AG04449 (cell line): Measurements from ENCODE around the gene TNC.

Source experiments
- CTCF ChIA-PET: fragments of 350-600 bp; formaldehyde crosslinking; extraction: SDS; loops from one replicate; lab custom pipeline; 2021; ENCODE audit warnings: antibody characterized with exemption; lab: Yijun Ruan, JAX
- POLR2A ChIA-PET: fragments of 400-600, 350-600 bp; formaldehyde crosslinking; extraction: SDS; loops from one replicate; lab custom pipeline; 2020; ENCODE audit warnings: antibody characterized with exemption, inconsistent platforms; lab: Yijun Ruan, JAX
- DNase-seq: peaks from one replicate; pipeline ENCODE4 v3.0.0-alpha.2; 2010; ENCODE audit warnings: low read depth, low spot score
- H3K4me3 ChIP-seq: 2 replicates; pipeline ENCODE4 v1.5.1; 2011; ENCODE audit warnings: low read depth, mild to moderate bottlenecking, control low read depth, low read length
- TF ChIP-seq, protein P1 (sequence below): IDR thresholded peaks from one replicate; pipeline ENCODE4 v1.5.1; 2011; ENCODE audit warnings: mild to moderate bottlenecking, moderate library complexity, low read length, control low read depth, inconsistent platforms; ENCODE audit not compliant: insufficient read depth; ENCODE audit errors: missing control alignments

Gene TNC

DNA sequence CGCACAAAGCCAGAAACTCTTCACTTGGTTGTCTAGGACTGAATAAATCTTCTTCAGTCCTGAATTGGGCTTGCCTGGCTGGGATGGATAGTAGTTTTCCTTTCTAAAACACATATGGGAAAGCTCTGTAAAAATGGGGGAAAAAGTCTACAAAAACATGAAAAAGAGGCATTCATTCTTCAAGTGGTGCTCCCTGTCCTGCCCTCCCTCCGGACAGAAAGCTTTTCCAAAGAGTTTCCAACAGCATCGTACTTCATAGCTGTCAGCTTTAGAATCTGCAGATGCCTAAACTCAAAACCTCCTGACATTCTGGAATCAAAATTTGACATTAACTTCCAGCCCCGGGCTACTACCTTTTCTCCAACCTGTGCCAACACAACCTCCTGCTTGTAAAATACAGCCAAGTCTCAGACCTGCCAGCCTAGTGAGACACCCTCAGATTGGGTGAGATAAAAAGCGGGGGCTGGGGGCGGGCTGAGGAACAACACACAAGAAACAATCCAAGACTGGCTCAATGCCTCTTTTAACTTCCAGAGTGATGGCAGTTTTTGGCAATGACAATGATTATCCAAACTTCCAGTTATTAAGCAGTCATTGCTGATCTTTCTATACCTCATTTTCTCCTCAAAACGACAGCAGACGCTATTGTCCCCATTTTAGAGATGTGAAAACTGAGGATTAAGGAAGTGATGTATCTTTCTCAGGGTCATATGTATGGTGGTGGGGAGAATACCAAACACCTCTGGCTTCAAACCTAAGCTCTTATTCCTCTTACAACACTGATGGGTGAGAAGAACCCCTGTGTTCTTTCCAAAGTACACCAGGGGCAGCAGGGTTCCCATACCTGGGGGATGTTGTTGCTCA is 1.3 kb downstream of the TNC start:
- POLR2A ChIA-PET, result interaction anchor here (0.7 to 3.5 kb wide), 4 partner anchors 50 to 472 kb away, joined by 3 to 17 read pairs (median 3); no protein-coding TSS in a partner anchor
- DNase-seq, result no peak
- CTCF ChIA-PET, result interaction anchor here (1.1 to 3.5 kb wide), 3 partner anchors 15 to 409 kb away, joined by 4 to 24 read pairs (median 5); no protein-coding TSS in a partner anchor
- TF ChIP-seq, protein P1, sequence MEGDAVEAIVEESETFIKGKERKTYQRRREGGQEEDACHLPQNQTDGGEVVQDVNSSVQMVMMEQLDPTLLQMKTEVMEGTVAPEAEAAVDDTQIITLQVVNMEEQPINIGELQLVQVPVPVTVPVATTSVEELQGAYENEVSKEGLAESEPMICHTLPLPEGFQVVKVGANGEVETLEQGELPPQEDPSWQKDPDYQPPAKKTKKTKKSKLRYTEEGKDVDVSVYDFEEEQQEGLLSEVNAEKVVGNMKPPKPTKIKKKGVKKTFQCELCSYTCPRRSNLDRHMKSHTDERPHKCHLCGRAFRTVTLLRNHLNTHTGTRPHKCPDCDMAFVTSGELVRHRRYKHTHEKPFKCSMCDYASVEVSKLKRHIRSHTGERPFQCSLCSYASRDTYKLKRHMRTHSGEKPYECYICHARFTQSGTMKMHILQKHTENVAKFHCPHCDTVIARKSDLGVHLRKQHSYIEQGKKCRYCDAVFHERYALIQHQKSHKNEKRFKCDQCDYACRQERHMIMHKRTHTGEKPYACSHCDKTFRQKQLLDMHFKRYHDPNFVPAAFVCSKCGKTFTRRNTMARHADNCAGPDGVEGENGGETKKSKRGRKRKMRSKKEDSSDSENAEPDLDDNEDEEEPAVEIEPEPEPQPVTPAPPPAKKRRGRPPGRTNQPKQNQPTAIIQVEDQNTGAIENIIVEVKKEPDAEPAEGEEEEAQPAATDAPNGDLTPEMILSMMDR, result no peak
- peak overlapping the region; percentile 79 for H3K4me3 ChIP-seq

DNA sequence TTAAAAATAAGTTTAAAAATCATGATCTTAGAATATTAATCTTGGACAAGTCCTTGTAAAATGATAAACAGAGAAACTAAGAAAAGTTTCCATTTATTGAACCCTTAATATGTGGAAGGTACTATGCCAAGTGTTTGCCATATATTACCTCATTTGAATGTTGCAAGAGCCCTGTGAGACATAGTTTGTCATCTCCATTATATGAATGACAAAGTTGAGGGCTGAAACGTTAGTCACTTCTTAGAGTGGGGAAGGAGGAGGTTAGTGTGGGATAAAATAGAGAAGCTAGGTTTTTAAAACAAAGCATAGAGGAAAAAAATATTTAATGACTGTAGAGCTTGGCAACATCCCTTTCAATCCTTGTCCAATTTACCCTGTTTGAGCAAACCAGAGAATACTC is 2.0 kb downstream of the TNC start:
- POLR2A ChIA-PET, result interaction anchor here (0.7 to 3.5 kb wide), 2 partner anchors 87 to 473 kb away, joined by 3 to 17 read pairs; no protein-coding TSS in a partner anchor
- CTCF ChIA-PET, result interaction anchor here (1.9 to 3.5 kb wide), 2 partner anchors 87 to 409 kb away, joined by 5 to 24 read pairs; no protein-coding TSS in a partner anchor
- DNase-seq, result no peak
- peak overlapping the region; percentile 79 for H3K4me3 ChIP-seq
- TF ChIP-seq, protein P1, result no peak

DNA sequence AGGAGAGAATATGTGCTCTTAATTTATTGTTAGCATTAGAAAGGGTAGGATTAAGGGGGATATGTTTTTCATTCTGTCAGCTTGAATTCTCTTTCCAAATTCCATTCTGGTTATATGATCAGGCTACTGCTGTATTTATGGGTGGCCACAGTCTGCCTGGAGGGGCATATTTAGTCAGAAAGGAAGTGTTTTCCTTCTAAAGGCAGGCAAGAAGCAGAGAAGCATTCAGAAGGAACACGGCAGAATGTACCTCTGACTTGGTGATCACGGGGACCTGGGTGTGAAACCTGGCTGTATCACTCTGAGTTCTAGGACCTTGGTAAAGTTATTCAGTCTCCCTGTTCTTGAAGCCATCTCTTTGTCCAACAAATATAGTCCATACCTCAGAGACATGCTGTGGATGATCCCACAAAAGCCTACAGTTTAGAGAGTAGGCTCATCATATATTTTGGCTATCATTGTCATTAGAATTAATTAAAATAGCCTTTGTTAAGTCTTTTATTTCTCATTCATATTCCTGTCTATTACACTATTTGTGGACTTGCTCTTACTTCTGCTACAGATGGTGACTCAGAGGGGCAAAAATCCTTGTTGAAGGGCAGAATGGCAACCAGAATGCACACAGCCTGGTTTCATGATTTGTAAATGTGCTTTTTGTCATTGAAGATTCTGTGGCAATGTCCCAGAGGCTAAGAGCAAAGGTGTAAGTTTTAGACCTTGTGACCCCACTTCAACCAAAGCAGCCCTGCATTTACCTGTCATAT is 2.7 kb downstream of the TNC start:
- DNase-seq, result no peak
- ChIA-PET POLR2A (no interaction called here), CTCF (interaction anchor here (1.4 to 1.9 kb wide), 2 partner anchors 10 to 88 kb away, joined by 5 read pairs; no protein-coding TSS in a partner anchor)
- TF ChIP-seq, protein P1, result no peak
- H3K4me3 ChIP-seq, result peak overlapping the region; percentile 79

DNA sequence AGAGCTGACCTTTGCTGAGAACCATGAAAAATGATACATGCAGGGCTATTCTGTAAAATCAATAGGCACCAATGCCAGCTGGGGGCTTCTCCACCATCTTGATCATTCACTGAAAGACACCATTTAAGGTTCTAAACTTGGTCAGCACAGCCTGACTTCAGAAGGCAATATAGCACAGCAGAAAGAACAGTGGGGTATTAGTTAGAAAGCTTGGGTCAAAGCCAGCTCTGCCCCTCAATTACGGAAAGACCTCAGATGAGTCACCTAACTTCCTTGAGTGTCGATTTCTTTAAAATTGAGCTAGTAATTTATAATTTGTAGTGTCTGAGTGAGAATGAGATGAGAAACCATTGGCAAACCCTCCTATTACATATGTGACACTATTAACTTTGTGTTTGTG is 3.4 kb downstream of the TNC start:
- CTCF ChIA-PET, result interaction anchor here (1.4 to 1.5 kb wide), 2 partner anchors 9 to 51 kb away, joined by 3 to 5 read pairs; no protein-coding TSS in a partner anchor
- H3K4me3 ChIP-seq, result peak overlapping the region; percentile 79

DNA sequence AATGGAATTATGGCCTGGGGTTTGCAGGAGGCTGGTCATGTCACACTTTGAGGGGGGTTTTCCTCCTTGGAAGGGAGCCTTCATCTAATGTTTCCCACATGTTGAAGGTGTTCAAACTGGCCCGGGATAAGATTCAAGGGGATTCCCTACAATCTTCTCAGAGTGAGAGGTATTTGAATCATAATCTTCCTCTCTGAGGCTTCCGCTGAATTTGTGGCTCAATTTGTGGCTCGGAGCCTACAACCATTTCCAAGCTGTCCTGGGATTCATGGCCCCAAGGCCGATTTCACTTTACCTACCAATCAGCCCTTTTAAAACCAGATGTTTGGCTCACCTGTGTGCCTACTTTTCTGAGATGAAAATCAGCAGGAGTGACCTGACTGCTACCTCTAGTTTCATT is 3.9 kb downstream of the TNC start:
- ChIA-PET CTCF (interaction anchor here (1.4 to 1.5 kb wide), 2 partner anchors 9 to 51 kb away, joined by 3 to 5 read pairs; no protein-coding TSS in a partner anchor), POLR2A (no interaction called here)
- TF ChIP-seq, protein P1, result no peak
- DNase-seq, result no peak
- no peak overlapping the region for H3K4me3 ChIP-seq

More for the DNA sequence above, 3.4 kb downstream of the TNC start:
- TF ChIP-seq, protein P1, result no peak
- POLR2A ChIA-PET, result no interaction called here
- no peak for DNase-seq
